Activated CD8-positive, alpha-beta memory T cell treated with anti-CD3 and anti-CD28 coated beads, Interleukin-2, amount 50 U/mL, for 24 hours (primary cell): ENCODE results near the gene CPEB4.

Source experiments
- DNase-seq: peaks from one replicate; pipeline ENCODE4 v3.0.0-alpha.2; 2020; ENCODE audit errors: extremely low read depth

The CPEB4 gene

DNA sequence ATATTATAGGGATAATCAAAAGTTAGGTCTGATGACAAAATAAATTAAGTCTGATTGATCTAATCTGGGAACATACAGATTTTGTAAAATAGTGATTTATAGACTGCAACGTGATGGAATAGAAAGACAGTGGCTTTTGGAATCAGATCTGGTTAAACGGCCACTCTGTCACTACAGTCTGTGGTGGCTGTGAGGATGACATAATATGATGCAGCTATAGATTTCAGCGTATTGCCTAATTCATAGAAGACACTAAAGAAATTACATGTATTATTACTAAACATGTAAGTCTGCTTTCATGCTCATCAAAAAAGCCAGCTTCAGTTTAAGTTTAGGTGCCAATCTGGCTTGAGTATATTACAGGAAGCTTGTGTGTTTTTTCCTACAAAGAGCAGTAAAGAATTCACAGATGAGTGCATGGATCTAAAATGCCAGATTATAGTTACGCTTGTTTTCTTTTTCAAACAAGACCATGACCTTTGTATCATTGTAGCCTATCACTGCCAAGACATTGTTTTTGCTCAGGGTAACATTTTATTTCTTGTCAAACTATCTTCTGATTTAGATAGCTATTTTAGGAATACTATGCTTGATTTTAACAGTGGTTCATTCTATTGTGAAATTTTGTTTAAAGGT lies 25.7 kb downstream of the CPEB4 start:
- DNase-seq, result no peak

DNA sequence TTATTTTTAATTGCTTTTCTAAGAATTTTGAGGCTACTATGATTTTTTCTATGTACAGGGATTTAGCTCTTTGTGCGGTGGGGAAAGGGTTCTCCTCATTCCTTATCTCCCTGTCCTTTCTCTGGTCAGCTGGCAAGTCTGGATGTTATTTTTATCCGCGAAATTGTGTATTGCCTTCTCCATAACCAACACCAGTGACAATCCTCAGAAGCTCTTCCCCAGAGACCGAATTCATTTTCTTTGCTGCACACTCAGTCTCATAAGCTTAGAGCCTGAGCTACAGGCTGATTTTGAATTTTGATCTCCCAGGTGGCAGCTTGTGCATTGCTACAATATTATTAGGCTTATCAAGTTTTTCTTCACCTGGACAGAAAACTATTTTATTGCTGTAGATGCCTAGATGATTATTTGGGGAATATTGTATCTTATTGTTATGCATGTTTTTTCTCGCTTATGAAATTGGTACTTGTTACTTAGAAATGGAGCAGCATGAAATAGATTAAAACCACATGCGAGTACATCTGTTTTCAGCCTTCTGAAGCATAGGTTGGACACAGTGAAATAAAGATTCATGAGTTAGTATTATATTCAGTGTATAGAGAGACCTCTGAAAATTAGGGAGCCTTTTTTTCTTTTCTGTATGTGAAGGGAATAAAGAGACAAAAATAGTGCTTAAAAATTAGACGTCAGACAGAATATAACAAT lies 27.3 kb downstream of the CPEB4 start:
- DNase-seq, result no peak

DNA sequence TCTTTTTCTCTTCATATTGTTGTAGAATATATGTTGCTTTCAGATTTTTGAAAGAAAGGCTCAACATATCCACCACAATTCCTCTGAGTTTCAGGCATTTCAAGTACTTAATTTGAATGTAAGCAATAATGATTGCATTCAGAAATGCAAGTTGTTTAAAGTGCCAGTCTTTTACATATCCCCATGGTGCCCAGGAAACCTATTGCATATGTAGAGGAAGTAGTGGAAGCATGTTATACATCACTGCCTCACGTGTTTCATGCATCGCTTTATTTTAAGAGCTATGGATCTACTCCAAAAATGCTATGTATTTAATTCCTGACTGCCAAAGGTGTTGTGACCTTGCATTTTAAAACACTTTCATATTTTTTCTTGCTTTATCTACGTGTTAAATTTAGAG lies 28.1 kb downstream of the CPEB4 start:
- no peak for DNase-seq

DNA sequence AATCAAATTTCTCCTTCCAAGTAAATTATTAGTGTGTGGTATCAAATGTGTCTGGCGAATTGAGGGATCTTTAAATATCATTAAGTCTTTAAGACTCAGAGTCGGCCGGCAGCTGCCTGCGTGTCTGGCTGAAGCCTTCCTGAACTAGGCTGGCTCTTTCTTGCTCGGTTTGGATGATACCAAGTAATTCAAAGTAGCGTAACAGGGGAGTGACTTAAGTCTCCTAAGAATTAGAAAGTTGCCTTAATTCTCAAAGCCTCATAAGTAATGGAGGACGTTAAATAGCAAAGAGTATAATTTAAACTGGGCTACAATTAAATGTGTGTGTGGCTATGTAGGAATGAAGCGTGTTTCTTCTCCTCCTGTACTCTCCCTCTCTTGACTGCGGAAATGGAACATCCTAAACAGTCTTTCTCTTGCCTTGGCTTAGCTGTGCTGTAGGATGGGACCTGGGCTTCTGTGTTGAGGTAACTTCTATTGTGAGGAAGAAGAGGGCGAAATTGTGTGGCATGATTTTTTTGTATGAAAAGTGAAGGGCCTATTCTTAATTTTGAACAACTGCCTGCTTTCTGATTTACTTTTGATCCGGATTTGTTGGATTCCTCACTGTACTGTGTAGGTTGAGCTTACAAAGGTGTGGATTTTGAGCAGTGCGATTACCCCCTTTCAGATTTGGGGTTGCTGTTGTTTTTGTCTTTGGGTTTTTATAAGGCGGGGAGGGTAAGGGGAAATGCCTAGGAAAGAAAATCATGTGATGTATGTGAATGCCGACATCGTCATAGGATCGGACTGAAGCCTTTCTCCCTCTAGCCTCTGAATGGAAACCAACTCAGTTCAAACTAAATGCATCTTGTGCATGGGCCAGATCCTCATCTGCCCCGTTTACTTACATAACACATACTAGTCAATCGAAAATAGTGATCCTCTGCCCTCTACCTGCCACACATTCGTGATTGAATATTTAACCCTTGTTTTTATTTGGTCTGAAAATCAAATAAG lies 29.9 kb downstream of the CPEB4 start:
- DNase-seq, result no peak

DNA sequence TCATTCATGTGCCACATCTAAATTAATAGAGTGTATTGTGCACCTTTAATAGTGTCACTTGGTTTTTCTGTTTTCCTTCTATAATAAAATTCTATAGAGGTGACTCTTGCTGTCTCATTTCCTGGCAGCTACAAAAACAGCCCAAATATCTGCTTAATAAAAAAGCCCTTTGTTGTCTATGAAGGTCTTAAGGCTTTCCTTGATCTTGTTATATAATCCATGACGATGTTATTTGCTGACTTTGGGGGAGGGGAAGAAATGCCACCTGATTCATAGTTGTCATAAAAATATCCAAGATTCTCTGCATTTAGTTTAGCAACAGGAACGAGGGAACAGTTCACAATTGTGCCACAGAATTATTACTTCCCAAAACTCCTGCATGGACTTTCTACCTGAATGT lies 31.3 kb downstream of the CPEB4 start:
- DNase-seq, result no peak

DNA sequence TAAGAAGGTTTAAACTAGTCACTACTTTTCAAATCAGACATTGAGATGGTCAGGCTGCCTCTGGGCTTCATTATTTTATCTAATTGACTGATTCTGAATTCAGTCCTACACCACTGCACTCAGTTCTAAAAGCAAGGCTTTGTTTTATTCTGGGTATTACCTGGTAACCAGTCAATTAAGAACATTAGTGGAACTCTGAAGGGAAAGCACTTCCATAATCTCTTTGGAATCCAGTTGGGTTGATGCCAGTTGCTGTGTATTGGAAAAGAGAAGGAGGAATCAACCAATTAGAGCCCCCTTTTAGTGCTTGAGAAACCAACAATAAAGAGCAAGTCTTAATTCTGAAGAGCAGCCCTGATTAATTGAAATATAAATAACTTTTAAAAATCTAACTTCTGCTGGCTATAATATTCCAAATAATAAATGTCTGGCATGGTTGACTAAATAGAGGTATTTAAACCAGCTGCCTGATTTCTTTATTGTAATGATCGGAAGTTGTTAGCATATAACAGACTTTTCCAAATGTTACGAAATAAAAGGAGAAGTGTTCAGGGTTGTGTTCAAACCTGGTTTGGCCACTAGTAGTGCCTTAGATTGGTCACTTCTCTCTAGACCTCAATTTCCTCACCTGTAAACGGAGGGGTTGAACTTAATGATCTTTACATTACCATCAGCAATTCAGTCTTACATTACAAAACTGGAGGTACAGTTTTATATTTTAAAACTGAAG lies 32.0 kb downstream of the CPEB4 start:
- DNase-seq, result no peak

DNA sequence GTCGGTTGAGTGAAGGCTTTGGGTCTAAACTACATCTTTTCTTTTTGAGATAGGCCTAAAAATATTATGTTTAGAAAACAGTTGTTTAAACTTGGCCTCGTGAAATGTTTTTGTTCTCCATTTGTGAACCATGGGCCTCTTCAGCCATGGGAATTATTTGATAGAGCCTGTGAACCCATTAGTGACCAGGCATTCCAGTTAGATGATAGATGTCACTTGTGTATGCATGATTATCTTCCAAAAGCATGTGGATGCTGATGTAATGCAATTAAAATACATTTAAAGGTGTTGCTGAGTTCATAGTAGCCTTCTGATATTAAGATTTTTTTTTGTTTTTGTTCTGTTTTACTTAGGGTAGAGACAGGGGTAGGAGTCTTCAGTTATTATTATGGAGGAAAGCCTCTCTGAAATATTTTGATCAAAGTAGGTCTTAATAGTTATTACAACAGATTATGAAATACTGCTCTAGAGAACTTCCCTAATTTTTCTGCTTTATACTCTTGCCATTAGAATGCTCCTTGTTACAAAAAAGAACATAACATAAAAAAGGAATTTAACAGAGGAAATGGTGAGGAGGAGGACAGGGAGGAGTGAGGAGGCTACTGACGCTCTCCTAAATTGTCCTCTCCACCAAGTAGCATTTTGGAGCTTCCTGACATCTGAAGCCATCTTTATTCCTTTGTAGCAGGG lies 32.9 kb downstream of the CPEB4 start:
- DNase-seq, result no peak

DNA sequence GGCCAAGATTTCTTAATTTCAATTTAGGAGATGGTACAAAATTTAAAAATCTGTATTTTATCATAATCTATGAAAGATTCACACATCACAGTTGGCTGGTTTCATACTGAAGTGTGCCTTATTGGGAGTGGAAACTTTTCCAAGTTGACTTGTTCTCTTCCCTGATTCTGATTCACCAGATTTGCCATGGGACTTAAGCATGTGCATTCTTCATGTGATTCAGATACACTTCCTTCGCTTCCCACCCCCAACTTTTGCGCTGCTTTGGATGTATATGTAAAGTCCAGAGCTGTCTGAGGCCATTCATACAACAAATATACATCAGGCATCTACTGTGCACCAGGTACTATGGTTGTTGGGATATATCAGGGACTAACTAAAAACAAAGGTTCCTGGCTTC lies 34.4 kb downstream of the CPEB4 start:
- no peak for DNase-seq

DNA sequence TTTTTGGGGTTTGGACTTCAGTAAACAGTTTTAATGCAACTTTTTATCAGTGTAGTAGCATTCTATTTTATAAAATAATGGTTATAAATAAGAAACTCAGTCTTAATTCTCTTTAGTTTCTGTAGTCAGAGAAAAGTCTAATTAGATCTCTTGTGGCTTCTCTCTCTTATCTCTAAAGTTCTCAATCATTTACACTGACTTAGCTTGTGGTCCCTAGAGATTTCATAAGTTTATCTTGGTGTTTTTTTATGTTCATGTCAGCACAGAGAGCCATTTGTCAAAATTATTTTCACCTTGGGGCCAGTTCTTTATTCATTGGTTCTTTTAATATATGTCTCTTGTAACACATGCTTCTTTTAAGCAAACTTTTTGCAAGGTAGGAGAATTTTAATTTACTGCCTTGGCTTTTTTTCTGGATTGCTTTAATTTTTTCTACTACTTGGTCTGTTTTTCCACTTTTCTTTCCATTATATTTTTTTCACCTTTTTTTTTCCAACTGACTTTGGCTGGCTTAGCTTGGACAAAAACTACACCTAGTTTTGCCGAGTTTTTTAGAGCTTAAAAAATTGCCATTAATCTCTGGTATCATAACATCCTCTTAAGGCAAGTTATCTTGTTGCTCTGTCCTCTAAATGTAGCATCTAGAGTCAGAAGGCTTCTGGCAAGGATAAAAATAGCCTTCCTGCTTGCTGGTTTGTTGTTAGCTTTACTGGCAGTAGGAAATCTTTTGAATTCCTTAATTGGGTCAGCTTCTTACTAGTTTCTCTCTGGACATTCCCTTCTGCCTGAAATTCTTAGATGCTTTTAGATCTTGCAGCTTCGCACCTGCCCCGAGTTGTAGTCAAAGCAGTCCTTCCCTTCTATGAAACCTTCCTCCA lies 35.3 kb downstream of the CPEB4 start:
- DNase-seq, result no peak

DNA sequence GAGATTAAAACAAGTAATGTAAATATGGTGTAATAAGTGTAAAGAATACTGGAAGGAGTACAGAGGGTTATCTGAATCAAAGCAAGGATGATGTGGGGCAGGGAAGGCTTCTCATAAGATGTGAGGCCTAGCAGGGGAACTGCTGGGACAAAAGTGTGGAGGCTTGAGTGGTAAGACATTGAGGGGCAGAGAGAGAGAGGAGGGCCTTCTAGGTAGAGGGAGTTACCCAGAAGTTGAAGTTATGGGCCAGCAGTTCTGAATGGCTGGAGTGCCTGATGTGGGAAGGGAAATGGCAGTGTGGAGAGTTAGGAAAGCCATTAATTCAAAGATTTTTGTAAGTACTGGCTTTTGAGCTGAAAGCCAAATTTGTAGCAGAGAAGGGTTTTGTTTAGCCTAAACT lies 36.8 kb downstream of the CPEB4 start:
- no peak for DNase-seq

DNA sequence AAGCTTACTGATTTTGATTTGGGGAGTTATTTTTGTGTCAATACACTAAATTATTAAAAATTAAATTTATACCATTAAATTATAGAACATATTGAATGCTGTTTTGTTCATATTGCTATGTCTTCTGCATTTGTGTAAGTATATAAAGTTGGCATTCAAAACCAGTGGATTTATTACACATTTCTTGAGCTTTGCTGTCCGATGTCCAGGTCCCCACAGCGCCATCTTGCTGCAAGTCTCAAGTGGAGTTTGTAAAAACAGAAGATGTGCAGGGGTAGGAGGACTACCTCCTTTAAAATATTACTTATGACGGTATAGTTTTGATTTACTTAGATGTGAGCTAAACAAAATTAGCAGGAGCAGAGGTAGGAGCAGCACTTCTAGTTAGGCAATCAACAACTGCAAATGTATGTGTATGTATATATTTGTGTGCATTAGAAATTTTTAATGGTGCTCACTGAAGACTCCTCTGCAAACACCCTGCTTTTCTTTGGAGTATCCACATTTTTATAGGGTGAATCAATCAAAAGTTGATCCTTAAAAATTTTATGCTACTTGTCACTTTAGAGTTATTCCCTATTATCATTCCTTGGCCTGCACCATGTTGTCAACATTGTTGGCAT lies 37.4 kb downstream of the CPEB4 start:
- DNase-seq, result no peak

DNA sequence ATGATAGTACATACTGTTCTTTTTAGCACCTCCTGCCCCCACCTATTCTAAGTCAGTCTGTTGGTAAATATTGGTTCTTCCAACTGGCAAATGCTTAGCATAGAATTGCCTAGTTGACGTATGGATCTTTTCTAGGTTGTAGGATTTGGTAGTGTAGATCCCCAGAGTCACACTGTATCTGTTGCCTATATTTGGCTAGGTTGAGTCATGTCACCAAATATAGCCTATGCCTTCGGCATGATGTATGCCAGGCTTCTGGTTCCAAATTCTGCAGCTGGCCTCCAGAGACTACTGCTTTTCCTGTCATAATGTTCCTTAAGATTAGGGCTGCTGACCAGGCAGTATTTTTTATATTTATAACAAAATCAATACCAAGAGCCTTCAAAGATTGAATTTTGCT lies 38.2 kb downstream of the CPEB4 start:
- no peak for DNase-seq

DNA sequence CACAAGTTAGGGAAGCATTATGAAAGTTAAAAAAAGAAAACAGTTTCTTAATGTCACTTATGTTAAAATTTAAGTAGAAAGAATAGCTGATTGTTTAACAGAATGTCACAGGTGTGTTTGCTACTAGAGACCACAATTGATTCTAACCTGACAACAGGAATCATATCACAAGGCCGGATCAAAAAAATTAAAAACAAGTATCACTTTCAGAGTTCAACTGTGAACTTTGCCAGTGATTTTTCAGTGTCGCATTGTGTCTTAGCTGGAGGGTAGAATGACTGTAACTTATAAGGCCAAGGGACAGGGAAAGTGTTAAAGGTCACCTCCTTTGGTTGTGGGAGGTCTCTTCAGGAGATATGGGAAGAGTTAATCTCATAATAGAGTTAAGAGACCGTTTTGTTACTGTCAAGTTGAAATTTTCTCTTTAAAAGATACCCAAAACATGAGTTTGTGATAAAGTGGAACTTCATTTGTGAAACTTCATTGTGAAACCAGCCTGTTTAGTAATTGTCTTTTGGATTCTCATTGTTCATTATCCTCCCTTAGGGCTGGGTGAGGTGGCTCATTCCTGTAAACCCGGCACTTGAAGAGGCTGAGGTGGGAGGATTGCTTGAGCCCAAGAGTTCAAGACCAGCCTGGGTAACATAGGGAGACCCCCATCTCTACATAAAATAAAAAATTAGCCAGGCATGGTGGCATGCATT lies 40.9 kb downstream of the CPEB4 start:
- DNase-seq, result no peak

DNA sequence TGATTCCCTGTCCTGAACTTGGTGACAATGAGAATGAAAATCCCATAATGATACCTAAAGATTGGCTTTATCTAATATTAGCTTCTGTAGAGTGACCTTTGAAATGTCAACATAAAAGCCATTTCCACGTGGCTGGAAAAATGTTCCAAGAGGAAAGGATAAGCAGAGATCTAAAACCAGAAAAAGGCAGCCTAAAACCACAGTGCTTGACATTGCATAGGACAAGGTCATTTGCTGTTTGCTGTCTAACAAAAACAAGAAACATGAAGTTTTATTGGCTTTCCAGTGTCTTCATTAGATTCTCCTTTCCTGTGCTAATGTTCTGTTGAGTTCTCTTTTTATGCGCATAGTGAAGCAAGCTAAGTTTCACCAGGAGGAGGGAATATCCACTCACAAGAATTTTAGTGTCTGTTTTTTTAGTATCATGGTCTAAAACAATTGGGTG lies 44.6 kb downstream of the CPEB4 start:
- no peak for DNase-seq

DNA sequence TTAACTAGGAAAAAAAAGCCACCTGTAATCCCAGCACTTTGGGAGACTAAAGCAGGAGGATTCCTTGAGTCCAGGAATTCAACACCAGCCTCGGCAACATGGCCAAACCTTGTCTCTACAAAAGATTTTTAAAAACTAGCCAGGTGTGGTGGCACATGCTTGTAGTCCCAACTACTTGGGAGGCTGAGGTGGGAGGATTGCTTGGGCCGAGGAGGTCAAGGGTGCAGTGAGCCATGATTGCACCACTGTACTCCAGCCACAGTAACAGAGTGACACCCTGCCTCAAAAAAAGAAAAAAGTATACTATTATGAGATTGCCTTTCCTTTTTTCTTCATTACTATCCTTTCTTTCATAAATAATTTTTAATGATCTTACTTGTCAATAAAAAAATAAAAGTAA lies 45.8 kb downstream of the CPEB4 start:
- no peak for DNase-seq

DNA sequence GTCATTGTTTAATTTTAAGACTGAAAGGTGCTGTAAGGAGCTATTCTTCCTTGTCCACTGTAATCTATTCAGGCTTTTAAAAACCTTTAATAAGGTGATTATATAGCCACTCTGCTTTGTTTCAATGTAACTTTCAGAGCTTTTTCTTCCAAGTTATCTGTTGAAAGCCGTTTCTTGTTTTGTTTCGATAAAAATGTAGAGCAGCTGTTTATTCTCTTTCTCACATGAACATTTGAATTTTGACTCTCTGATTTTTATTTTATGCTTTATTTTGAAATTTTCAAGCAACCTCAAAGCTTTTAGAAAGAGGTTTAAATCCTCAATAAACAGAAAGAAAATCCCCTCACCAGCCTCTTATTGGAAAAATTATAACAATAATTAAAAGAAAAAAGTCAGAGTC lies 47.2 kb downstream of the CPEB4 start:
- DNase-seq, result no peak

DNA sequence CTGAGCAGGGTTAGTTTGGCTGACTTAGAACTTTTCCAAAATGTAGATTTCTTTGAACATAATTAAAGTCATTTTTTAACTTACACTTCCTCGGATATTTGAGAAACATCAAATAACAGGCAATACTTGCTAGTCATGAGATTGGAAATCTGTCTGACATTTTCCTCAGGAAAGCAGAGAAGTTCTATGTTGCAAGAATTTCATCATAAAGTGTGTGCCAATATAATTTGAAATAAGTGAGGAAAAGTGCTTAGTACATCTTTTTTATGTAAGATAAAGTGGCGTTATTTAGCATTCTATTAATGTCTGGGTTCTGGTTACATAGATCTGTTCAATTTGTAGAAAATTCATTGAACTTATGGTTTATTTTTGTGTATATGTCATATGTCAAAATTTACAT lies 52.1 kb downstream of the CPEB4 start:
- no peak for DNase-seq

DNA sequence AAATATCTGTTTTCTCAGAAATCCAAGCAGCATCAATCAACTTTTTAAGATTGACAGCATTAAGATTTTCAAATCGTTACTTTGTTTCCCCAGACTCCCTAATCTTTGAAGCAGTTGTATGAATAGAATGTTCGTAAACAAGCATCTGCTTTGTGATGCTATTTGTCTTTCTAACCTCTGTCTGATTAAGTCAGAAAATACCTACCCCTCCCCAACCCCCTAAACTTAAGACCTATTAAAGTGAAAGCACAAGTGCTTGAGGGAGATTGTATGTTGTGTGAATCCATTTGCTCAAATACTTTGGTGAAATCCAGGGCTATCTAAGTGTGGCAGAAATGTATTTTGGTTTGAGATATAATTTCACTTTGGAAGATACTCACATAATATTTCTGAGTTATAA lies 53.0 kb downstream of the CPEB4 start:
- DNase-seq, result no peak

DNA sequence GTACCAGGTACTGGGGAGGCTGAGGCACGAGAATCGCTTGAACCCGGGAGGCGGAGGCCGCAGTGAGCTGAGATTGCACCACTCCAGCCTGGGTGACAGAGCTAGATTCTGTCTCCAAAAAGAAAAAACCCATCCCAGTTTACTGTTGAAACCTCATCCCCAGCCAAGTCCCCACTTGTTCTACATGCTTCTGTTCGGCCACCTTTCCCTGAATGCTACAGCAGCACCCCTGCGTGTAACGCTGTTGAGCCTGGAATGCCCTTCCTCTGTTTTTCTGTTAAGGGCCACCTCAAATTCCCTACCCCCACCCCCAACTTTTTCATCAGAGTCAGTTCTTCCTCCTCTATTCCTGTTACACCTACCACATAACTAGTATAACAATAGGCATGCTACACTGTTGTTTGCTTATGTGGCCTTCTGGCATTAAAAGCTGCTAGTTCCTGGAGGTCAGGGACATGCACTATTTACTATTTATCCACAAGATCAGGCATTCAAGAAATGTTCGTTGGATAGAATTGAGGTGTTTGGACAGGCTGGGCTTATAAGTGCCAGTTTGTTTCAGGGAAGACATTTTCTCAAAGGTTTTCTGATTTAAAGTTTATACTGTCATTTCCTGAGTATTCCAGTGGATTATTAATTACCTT lies 53.7 kb downstream of the CPEB4 start:
- no peak for DNase-seq
